HCEC 1CT (cell line): ENCODE measurements around the gene DLGAP1.
"Not testable (repeated sequence)": the region's sequence is repeated elsewhere in the genome, so short reads cannot be mapped to it uniquely, and the experiment has no call there.

Experiments used
- DNase-seq: peaks from one replicate; pipeline ENCODE4 v3.0.0-alpha.2; 2017

DLGAP1 gene

DNA sequence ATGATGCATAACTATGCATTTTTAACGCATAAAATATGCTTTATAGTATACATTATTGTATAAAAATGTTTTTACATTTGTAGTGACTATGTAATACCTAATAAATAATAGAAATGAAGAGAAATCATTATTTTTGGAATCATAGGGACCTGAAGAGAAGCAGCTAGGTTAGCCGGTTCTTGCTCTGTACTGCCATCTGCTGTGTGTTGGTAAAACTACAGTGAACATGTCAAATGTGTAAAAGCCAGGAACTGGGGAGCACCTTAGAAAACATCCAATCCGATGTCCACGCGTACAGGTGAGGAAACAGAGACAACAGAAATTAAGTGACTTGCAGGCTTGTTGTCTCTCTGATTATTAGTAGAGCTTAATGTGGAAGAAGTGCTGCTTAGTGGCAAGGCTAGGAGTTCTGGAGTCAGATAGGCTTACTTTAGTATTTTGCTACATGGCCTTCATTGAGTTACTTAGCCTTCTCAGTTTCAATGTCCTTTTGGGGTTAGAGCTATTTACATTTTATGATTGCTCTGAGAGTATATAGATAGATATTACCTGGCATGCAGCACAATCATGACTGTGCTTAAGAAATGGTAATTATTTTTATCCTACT lies 386.5 kb downstream of the DLGAP1 start:
- peak; percentile 19 for DNase-seq

DNA sequence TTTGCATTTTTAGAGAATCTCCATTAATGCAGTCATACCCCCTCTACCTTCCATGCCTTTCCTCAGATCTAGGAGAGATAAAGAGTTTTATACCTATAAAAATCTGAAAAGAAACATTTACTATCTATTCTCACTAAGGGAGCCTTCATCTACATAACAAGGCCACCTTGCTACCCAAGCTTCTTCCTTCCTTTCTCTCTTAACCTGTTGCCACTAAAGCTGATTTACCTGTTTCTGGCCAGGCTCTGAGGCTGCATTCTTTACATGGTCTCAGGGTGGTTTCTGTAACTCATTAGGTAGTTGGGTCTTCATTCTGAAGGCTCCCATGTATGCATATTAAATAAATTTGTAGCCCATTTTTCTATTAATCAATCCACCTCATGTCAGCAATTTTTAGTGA lies 391.6 kb downstream of the DLGAP1 start:
- no peak for DNase-seq

DNA sequence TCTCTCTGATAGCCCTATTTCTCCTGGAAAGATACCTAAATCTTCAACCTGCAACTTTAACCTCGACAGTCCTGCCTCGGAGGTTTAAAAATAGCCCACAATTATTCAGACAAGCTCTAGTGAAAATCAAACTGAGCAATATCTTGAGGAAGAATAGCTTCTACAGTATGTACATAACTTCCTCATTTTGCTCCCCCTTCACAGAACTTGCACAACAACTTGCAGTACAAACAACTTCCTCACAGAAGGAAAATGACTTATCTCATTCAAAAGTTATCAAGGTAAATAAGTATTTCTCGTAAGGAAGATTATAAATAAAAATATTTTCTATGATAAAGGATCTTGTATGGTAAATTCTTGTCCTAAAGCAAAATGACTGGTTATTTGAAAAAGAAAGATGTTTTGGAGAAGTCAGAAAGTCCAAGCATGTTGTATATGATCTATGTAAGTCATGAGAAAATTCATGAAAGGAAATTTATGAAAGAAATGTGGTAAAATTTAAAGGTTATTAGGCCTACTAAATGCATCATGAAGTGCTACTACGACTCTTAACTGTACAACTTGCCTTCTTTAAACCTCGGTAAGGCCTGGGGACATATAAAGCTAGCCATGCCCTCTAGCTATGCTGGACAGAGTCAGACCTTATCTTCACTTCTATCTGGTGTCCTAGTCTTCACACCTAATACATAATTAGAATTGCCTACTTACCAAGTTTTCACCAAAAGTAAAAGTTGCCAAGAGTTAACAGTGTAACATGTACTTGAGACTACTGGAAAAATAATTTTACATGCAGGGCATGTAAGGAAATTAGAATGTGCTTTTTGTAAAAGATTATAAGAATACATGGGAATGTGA lies 394.5 kb downstream of the DLGAP1 start:
- DNase-seq = peak; percentile 3

DNA sequence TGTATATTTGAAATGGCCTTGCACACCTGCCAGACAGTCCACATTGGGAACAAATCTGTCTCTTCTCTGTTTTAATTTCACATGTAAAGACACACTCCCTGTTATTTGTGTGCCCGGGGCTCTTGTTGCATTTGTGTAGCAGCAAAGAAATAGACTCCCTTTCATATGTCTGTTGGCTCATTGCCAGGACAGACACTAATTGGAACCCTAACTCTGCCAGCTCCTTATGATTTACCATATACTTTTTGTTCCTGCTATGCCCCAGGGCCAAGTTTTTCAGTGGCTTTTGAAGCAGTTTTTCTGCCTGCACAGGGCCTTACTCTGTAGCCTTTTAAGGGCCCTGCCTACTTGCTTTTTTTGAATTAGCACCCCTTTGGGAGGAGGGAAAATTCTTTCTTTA lies 396.9 kb downstream of the DLGAP1 start:
- DNase-seq = no peak

DNA sequence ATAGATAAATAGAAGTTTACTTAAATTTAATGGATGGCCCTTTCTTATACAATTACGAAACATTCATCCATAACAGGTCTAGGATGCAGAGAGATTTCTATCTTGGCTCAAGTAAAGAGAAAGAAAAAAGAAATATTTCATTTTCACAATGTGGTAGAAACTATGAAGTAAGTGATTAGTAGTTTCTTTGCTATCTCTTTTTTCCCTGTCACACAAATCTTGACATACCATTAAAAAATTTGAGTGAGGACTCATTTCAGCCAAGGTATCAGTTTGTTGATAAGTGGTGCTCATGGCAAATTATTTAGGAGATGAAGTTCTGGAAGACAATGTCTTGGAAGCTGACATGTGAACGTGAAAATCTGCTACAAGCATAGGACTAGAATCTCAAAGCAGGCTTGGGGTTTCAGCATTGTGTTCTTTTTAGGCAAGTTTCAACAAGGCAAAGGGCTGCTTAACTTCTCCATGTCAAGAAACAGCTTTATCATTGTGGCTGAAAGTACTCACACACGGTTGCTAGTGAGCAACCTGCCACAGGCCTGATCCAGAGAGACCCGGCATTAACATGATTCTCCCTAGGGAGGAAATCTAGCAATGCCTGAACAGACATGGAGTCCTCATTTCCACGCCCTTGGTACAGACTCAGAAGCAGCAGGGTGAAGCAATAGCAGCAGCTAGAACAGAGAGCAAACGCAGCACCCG lies 414.6 kb downstream of the DLGAP1 start:
- DNase-seq = no peak

DNA sequence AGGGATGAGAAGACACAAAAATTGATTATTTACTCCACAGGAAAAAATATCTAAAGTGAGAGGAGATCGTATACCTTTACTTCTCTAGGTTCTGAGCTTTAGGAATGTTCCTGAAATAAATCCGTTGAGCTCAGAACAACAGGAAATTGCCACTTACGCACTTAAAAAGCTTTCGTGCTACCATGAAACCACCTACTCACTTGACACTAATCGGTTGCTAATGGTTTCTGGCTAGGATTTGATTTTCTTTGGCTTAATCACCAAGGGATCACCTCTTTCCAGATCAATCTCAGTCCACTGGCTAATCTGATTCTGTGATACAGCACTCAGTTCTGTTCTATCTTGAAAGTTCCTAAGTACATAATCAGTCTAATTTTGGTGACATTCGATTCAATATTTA lies 419.6 kb downstream of the DLGAP1 start:
- DNase-seq = no peak

DNA sequence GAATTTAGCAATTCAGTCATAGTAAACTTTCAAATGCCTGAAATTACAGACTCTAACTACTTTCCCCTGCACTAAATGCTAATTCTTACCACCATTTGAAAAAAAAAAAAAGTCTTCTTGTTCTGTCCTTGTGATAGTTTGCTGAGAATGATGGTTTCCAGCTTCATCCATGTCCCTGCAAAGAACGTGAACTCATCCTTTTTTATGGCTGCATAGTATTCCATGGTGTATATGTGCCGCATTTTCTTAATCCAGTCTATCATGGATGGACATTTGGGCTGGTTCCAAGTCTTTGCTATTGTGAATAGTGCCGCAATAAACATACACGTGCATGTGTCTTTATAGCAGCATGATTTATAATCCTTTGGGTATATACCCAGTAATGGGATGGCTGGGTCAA lies 420.3 kb downstream of the DLGAP1 start:
- not testable (repeated sequence) for DNase-seq

DNA sequence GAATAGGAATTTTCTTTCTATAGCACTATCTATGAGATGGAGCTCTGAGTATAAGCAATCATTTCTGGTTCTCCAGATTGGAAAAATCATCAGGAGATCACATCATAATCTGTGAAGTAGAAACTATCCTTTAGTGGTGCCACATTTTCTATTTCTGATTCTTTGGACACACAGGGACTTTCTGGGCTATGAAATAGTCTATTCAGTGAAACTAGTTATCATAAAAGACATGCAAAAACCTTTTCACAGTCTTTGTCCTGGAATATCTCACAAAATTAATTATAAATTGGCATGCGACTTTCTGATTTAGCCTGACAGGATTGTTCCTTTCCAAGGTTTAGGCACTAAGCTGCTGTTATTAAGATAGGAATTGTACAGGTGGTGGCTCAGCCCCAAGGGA lies 428.6 kb downstream of the DLGAP1 start:
- DNase-seq = no peak

DNA sequence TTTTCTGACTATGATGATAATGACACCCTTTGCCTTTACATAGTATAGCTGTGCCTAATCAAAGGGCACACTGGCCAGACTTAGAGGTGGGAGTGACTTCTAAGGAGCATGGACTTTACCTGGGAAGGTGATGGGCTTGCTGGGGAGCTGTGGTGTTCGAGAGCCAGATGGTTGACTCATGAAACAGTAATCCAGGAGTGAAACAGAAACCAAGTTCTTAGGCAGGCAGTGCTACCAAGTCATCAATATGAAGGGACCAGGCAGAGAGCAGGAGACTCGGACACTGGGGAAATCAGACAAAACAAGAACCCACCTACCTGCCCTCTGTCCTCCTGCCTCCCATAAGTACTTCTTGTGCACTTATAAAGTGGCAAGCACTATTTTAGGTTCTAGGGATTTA lies 430.4 kb downstream of the DLGAP1 start:
- DNase-seq = no peak

DNA sequence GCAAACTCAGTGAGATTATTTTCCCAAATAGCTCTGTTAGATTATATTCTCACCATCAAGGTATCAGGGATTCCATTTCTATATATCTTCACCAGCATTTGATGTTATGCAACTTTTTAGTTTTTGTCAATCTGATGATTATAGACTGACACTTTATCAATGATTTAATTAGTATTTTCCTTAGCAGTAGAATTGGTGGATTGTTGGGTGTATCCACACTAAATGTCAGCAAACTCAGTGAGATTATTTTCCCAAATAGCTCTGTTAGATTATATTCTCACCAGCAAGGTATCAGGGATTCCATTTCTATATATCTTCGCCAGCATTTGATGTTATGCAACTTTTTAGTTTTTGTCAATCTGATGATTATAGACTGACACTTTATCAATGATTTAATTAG lies 432.4 kb downstream of the DLGAP1 start:
- not testable (repeated sequence) for DNase-seq

DNA sequence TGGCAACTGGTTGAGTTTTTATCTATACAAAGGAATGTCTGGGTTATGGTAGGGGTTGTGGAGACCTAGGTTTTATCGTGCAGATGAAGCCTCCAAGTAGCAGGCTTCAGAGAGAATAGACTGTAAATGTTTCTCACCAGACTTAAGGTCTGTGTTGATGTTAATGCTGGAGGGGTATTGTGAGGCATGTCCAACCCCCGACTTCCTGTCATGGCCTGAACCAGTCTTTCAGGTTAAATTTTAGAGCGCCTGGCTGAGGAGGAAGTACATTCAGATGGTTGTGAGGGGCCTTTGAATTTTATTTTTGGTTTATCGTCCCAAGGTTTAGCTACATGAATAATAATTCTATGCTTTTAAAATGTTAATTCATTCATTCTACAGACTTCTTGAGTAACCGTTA lies 435.1 kb downstream of the DLGAP1 start:
- DNase-seq = no peak

DNA sequence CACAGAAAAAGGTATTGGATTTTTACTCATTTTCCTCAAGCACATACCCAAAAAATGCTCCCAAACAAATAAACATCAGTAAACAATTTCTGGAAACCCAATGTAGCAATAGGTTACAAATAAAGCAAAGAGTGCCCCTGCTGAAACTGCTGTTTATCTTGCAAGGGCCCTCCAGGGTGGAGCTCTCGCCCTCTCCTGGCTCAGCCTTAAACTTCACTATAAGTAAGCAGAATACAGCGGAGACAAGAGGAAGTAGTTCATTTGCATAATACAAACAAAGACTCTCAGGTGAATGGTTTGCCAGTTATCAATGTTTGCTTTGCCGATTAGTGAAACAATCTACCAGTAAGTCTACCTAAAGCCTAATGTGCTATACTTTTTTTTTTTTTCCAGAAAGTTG lies 437.6 kb downstream of the DLGAP1 start:
- peak; percentile 25 for DNase-seq

DNA sequence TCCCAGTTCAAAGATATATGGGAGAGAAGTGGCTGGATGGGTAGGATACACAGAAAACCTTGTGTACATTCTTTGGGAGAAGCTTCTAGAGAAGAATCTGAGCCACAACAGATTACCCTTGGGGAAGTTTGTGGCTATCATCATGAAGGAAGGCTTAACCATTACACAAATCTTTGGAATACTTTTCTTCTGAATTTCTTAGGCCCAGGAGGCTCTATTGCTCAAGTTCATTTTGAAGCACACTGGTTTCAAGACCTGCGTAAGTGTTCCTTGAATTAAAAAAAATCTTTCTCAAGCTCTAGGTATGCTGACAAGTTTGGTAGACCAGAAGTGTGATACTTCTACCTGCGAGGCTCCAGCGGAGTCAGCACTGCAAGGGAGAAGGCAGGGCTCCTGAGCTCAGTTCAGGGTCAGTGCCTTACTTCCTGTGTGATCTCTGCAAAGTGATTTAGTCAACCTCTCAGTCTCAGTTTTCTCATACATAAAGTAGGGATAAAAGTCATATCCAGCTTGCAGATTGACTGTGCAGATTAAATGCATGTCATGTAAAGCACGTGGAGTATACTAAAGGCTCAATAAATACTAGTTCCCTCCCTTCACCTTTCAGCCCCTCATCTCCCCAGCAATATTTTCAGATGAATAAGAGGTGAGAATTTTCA lies 438.6 kb downstream of the DLGAP1 start:
- no peak for DNase-seq

DNA sequence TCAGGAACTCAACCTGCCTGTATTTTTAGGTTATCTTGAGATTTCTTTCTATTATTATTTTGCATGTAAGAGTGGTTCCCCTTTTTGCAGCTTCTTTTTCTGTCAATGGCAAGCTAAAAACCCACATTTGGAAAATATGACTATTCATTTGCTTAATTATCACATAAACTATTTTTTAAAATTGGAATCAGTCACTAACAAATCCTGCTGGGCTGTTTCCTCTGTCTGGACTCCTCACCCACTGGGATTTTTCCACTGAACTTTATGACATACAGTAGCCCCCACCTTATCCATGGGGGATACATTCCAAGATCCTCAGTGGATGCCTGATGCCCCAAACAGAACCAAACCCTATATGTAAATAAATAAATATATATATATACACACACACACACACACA lies 447.3 kb downstream of the DLGAP1 start:
- DNase-seq = no peak

DNA sequence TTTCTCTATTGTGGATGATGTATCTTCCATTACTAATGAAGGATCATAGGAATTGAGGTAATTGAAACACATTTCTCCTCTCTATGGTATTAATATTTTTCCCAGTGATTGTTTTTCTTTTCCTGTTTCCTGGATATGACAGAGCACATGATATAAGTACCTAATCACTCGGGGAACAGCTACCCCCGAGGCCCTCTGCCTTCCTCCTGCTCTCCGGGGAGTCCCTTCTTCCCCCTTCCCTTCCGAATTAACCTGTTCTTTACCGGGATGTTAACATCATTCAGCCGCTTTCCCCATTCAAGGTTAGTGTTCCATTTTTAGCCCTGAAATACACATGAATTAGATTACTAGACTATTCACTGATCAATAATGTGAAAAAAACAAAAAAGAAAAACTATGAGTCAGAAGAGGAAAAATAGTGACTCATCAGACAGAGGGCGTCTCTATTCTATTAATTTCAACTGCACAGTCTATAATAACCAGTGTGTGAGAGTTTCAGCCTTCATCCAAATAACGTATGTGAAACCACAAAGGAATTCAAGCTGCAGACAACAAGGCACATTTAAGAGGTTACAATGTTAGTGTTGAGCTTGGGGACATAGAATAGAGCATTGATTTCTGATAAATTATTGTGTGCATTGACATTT lies 450.8 kb downstream of the DLGAP1 start:
- peak; percentile 24 for DNase-seq

DNA sequence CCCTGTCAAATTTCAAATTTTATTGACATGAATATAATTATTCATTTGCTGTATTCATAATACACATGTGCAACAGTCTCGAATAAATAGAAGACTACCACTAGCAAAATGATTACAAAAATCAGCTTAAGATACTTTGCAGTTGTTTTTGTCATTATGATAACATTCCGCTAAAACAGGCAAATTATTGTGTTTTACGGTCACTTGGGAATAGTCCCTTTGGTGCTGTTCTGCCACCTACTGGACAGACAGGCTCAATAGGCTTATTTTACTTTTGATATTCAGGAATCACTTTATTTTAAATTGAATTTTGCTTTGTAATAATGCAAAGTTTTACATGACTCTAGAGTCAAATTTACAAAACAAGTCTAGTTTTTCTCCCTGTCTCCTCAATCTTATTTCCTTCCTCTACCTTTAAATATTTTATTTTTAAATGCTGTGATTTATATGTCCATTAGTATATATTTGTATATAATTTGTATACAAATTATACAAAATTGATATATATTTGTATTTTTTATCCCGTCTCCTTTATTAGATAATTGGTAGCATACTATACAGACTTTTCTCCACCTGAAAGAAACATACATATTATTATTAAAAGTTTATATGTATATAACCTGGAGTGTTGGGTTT lies 456.3 kb downstream of the DLGAP1 start:
- DNase-seq = peak; percentile 71

DNA sequence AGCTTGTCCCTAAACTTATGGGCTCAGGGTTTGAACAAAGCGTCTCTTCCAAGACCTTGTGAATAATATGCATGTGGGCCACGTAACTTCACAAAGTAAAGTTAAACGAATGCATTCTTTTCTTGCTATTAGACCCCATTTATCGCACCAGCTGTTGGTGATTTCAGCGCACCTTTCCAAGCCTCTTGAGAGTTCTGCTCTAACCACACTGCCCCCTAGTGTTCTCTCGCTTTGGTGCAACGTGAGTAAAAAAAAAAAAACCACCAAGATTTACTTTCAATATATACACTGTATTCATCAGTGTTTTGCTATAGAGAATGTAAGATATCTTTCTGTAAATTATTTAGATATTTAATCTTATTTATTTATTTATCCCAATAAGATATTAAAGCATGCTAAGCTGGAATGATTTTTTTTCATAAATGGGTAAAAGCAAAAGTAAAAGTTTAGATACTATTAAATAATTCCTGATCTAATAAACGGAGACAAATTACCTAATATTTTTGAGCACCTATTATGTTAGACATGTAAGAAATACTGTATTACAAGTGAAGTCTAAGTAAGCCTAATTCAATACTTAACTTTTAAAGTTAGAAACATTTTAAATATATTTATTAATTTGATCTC lies 459.5 kb downstream of the DLGAP1 start:
- peak; percentile 38 for DNase-seq

DNA sequence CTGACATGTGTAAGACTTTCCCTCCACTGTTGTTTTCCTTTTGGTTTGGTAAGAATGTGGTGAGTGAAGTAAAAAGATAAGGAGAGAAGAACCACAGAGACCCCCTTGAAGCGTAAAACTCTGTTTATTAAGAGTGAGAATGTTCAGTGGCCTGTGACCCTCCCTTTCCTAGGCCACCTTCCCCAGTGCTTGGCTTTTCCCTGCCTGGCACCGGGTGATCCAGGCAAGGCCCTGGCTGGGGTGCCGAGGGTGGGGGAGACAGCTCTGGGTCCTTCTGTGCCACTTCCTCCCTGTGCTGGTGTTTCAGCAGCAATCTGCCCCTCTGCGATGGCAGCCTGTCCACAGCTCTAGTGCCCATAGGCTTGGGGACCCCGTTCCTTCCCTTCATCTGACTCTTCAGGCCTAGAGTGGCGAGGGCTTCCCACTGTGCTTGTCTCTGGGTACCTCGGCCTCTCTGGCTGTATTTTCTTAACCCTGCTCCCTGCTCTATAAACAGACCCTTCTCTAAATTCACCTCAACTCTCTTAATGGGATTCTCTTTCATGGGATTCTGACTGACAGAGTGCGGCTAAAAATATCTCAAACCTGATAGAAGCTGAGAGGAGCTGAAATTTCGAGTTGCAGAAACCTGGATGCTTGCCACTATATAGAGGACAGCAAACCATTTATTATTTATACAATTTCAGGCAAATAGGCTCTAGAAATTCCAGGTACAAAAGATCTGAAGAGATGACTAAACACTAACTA lies 461.0 kb downstream of the DLGAP1 start:
- no peak for DNase-seq

DNA sequence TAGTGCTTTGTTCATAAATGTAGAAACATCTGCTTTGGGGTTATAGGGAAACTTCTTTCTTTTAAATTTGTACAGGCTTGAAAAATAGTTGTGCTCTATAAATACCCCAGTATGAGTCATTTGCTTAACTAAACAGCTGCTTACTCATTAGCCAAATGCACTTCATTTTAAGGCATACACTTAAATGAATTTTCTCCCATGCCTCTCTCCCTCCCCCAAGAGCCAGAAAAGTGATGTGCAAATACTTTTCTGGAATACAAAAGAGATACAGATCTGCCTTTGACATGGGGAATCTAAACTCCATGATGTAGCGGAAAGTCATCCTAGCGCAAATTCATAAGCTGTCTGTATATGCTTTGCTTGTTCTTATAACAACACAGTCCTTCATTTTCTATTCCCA lies 469.4 kb downstream of the DLGAP1 start:
- peak; percentile 90 for DNase-seq

DNA sequence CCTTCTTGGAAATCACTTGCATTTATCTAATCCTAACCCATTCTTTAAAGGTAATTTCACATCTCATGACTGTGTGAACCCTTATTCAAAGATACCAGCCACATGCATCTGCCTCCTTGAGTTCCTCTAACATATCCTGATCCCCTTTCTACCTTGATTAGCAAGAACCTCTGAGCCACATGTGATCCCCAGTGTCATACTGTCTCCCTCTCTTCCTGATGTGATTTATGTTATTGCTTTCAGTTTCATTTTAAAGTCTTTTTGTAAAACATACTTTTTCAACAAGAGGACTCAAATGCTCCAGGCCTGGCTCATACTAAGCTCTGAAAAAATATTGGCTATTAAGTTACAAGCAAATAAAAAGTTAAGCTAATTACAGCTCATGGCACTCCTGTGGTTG lies 470.1 kb downstream of the DLGAP1 start:
- peak; percentile 26 for DNase-seq

DNA sequence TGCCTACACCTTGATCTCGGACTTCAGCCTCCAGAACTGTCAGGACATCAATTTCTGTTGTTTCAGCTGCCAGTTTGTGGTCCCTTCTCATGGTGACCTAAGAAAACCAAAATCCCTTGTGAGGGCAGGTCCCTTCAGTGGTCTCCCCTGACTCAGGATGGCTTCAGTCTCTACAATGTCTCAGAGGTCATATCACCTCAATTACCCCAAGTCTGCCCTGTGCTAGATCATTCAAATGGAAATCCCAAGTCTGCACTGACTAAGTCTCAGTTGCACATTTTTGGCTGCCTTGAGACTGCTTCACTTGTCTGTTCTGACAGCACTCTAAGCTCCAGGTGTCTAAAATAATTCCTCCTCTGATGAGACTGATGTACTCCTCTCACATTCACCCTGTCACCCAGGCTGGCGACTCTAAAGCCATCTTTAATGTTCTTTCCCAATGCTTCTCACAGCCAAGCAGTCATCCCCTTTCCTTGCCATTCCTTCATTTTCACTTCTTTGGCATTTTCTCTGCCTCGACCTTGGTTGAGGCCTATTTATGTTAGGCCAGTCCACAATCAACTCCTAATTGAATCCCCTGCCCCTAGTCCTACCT lies 470.8 kb downstream of the DLGAP1 start:
- DNase-seq = no peak
